WTC11 (cell line): Measurements from ENCODE around the gene CELF6. TPM values are rescaled to one million over a fixed set of nuclear protein-coding genes. Genes with fewer than 3 reads are reported as not detected.

Experiments
- ATAC-seq: fragments of 200-7000 bp; cut with Tn5 transposase; 2 replicates; pipeline ENCODE4 v1.10.0; 2021; ENCODE audit warnings: mild to moderate bottlenecking, moderate library complexity
- CTCF ChIA-PET: fragments of 300-600 bp; sonication (Branson Sonifier 250); formaldehyde crosslinking; loops from one replicate; lab custom pipeline; 2021; ENCODE audit warnings: antibody characterized with exemption; lab: Charles Lee
- POLR2A ChIA-PET: fragments of 350-600 bp; sonication (Branson Sonifier 250); formaldehyde crosslinking; loops from one replicate; lab custom pipeline; 2021; ENCODE audit warnings: antibody characterized with exemption; lab: Charles Lee
- DNase-seq: peaks from one replicate; pipeline ENCODE4 v3.0.0; 2021; ENCODE audit warnings: low spot score
- H3K27ac Mint-ChIP-seq: 2 replicates; pipeline ENCODE4 v1.8.0; 2021; ENCODE audit warnings: mixed read lengths
- H3K27me3 Mint-ChIP-seq: 2 replicates; pipeline ENCODE4 v1.8.0; 2021; ENCODE audit warnings: low read depth, mild to moderate bottlenecking, moderate library complexity, mixed read lengths
- H3K36me3 Mint-ChIP-seq: 2 replicates; pipeline ENCODE4 v1.8.0; 2021; ENCODE audit warnings: mixed read lengths
- H3K4me1 Mint-ChIP-seq: 2 replicates; pipeline ENCODE4 v1.8.0; 2022; ENCODE audit warnings: mixed read lengths
- H3K4me3 Mint-ChIP-seq: 2 replicates; pipeline ENCODE4 v1.8.0; 2021; ENCODE audit warnings: mild to moderate bottlenecking, moderate library complexity, mixed read lengths
- H3K9me3 Mint-ChIP-seq: 2 replicates; pipeline ENCODE4 v1.8.0; 2021; ENCODE audit warnings: mixed read lengths
- AR ChIP-seq: fragments of 250-450 bp; sonication (Bioruptor Pico); IDR thresholded peaks from 2 replicates; pipeline ENCODE4 v1.9.0; 2021; ENCODE audit warnings: mild to moderate bottlenecking
- CREM ChIP-seq: sonication (generic); formaldehyde crosslinking; IDR thresholded peaks from 2 replicates; pipeline ENCODE4 v1.8.1; 2022; ENCODE audit warnings: mild to moderate bottlenecking, missing genetic modification reagents, moderate library complexity
- CTCF ChIP-seq: fragments of 200-600 bp; IDR thresholded peaks from 2 replicates; pipeline ENCODE4 v1.8.0; 2022; ENCODE audit warnings: antibody characterized with exemption
- EMX1 ChIP-seq: fragments of 250-450 bp; sonication (Bioruptor Pico); IDR thresholded peaks from 2 replicates; pipeline ENCODE4 v1.8.0; 2021; ENCODE audit warnings: mild to moderate bottlenecking
- ETV6 ChIP-seq: sonication (generic); formaldehyde crosslinking; IDR thresholded peaks from 2 replicates; pipeline ENCODE4 v1.8.1; 2022; ENCODE audit warnings: mild to moderate bottlenecking, missing genetic modification reagents
- GTF2I ChIP-seq: fragments of 250-450 bp; sonication (Bioruptor Pico); conservative IDR thresholded peaks from 2 replicates; pipeline ENCODE4 v1.4.0; 2021; ENCODE audit warnings: mild to moderate bottlenecking
- IRF1 ChIP-seq: sonication (generic); formaldehyde crosslinking; IDR thresholded peaks from 2 replicates; pipeline ENCODE4 v1.8.0; 2023; ENCODE audit warnings: missing genetic modification reagents
- MXD4 ChIP-seq: fragments of 250-450 bp; sonication (Bioruptor Pico); IDR thresholded peaks from 2 replicates; pipeline ENCODE4 v1.8.0; 2021; ENCODE audit warnings: mild to moderate bottlenecking, moderate library complexity, borderline replicate concordance
- MYBL2 ChIP-seq: sonication (generic); formaldehyde crosslinking; IDR thresholded peaks from 2 replicates; pipeline ENCODE4 v1.8.1; 2023; ENCODE audit warnings: mild to moderate bottlenecking, moderate library complexity, missing genetic modification reagents
- NFATC4 ChIP-seq: fragments of 250-450 bp; sonication (Bioruptor Pico); IDR thresholded peaks from 2 replicates; pipeline ENCODE4 v1.9.0; 2021; ENCODE audit warnings: mild to moderate bottlenecking
- NFYB ChIP-seq: sonication (generic); formaldehyde crosslinking; conservative IDR thresholded peaks from 2 replicates; pipeline ENCODE4 v1.8.0; 2022; ENCODE audit warnings: low read depth, missing genetic modification reagents
- NR1H2 ChIP-seq: sonication (generic); formaldehyde crosslinking; IDR thresholded peaks from 2 replicates; pipeline ENCODE4 v1.9.0; 2021; ENCODE audit warnings: mild to moderate bottlenecking, moderate library complexity, missing genetic modification reagents
- PREB ChIP-seq: sonication (generic); formaldehyde crosslinking; IDR thresholded peaks from 2 replicates; pipeline ENCODE4 v1.8.1; 2022; ENCODE audit warnings: mild to moderate bottlenecking, missing genetic modification reagents, moderate library complexity, borderline replicate concordance
- SOX15 ChIP-seq: fragments of 250-450 bp; sonication (Bioruptor Pico); IDR thresholded peaks from 2 replicates; pipeline ENCODE4 v1.9.0; 2021; ENCODE audit warnings: mild to moderate bottlenecking
- TCF7 ChIP-seq: sonication (generic); formaldehyde crosslinking; IDR thresholded peaks from 2 replicates; pipeline ENCODE4 v1.8.0; 2022; ENCODE audit warnings: mild to moderate bottlenecking, low read depth, missing genetic modification reagents, moderate library complexity
- ZNF138 ChIP-seq: sonication (generic); formaldehyde crosslinking; conservative IDR thresholded peaks from 2 replicates; pipeline ENCODE4 v1.8.1; 2022; ENCODE audit warnings: mild to moderate bottlenecking, moderate library complexity, missing genetic modification reagents
- ZNF219 ChIP-seq: sonication (generic); formaldehyde crosslinking; IDR thresholded peaks from 2 replicates; pipeline ENCODE4 v1.8.0; 2023; ENCODE audit warnings: missing genetic modification reagents, mild to moderate bottlenecking, borderline replicate concordance
- ZNF416 ChIP-seq: fragments of 250-450 bp; sonication (Bioruptor Pico); IDR thresholded peaks from 2 replicates; pipeline ENCODE4 v1.9.0; 2021; ENCODE audit warnings: mild to moderate bottlenecking, inconsistent platforms
- ZNF423 ChIP-seq: fragments of 250-450 bp; sonication (Bioruptor Pico); IDR thresholded peaks from 2 replicates; pipeline ENCODE4 v2.1.2; 2022; ENCODE audit warnings: mild to moderate bottlenecking, moderate library complexity
- ZNF425 ChIP-seq: fragments of 250-450 bp; sonication (Bioruptor Pico); conservative IDR thresholded peaks from 2 replicates; pipeline ENCODE4 v1.9.0; 2021; ENCODE audit warnings: mild to moderate bottlenecking
- ZNF671 ChIP-seq: fragments of 250-450 bp; sonication (Bioruptor Pico); IDR thresholded peaks from 2 replicates; pipeline ENCODE4 v1.8.0; 2021; ENCODE audit warnings: mild to moderate bottlenecking
- total RNA-seq: library from RNA; stranded (reverse); gene quantifications from 3 replicates; pipeline ENCODE4 v1.2.3, GENCODE V29; 2021

The CELF6 gene
- total RNA-seq, 1 experiment from 2014 or later, result not detected

- TF ChIP-seq CREM (CRISPR knock-in tag) (no peak), PREB (CRISPR knock-in tag) (no peak), SOX15 (no peak), TCF7 (CRISPR knock-in tag) (no peak)
- H3K9me3 Mint-ChIP-seq, result no peaks in the 10 kb centered on the region
- ChIA-PET CTCF (no interaction called here), POLR2A (no interaction called here)
- peaks cover 47% of the 10 kb centered on the region for H3K27me3 Mint-ChIP-seq
- ATAC-seq (no peak), DNase-seq (no peak)
- H3K4me3 Mint-ChIP-seq, result no peak overlapping the region
- H3K4me1 Mint-ChIP-seq, result no peaks in the 10 kb centered on the region
- no peak overlapping the region for H3K27ac Mint-ChIP-seq
- no peaks in the 10 kb centered on the region for H3K36me3 Mint-ChIP-seq
Measured at GRCh38 chr15:72281713-72282112, 38.2 kb downstream of the CELF6 start.

GRCh38 chr15:72280751-72281150 is 39.2 kb downstream of the CELF6 start:
- ChIA-PET POLR2A (no interaction called here), CTCF (no interaction called here)
- DNase-seq, result no peak

More at GRCh38 chr15:72280751-72281150, 39.2 kb downstream of the CELF6 start:
- Mint-ChIP-seq H3K4me1 (no peaks in the 10 kb centered on the region), H3K27ac (no peak overlapping the region), H3K27me3 (peaks cover 48% of the 10 kb centered on the region), H3K36me3 (no peaks in the 10 kb centered on the region), H3K4me3 (no peak overlapping the region), H3K9me3 (no peaks in the 10 kb centered on the region)
- TF ChIP-seq CTCF (no peak), ZNF219 (no peak), GTF2I (CRISPR knock-in tag) (no peak), ZNF671 (CRISPR knock-in tag) (no peak), MXD4 (CRISPR knock-in tag) (no peak), IRF1 (CRISPR knock-in tag) (no peak), ZNF423 (no peak), MYBL2 (CRISPR knock-in tag) (no peak), AR (no peak), NFATC4 (CRISPR knock-in tag) (no peak), ZNF416 (no peak), NR1H2 (CRISPR knock-in tag) (no peak), ETV6 (CRISPR knock-in tag) (no peak), NFYB (no peak), EMX1 (CRISPR knock-in tag) (no peak), ZNF425 (no peak), ZNF138 (CRISPR knock-in tag) (no peak)
- no peak for ATAC-seq
